ENCODE results near the gene FBXW2. TPM values are rescaled to one million over a fixed set of nuclear protein-coding genes. Genes with fewer than 3 reads are reported as not detected.

Gene FBXW2
- polyA plus RNA-seq, 6 donors from 2014 or later, result 23.2 to 32.3 (median 31.6) TPM

GRCh38 chr9:120733190-120733589 is 60.0 kb downstream of the FBXW2 start:
- H3K27me3 Mint-ChIP-seq, result no peaks in the 10 kb centered on the region
- H3K4me3 Mint-ChIP-seq, result no peak overlapping the region
- H3K9me3 Mint-ChIP-seq, result peaks cover 0 to 5% (median 0%) of the 10 kb centered on the region in 7 donors
- no peak overlapping the region for H3K27ac Mint-ChIP-seq
- no peak for ATAC-seq (ENCODE audit: low read depth in 2 of 2)
- DNase-seq, result no peak
- no peaks in the 10 kb centered on the region for H3K36me3 Mint-ChIP-seq
- H3K4me1 Mint-ChIP-seq, result peaks cover 8 to 13% (median 11%) of the 10 kb centered on the region in 3 donors

GRCh38 chr9:120730654-120731514 is 62.3 kb downstream of the FBXW2 start:
- peaks cover 8 to 13% (median 11%) of the 10 kb centered on the region in 3 donors for H3K4me1 Mint-ChIP-seq
- no peaks in the 10 kb centered on the region for H3K9me3 Mint-ChIP-seq
- H3K27ac Mint-ChIP-seq, result no peak overlapping the region
- no peaks in the 10 kb centered on the region for H3K36me3 Mint-ChIP-seq
- no peak for DNase-seq
- no peak for ATAC-seq (ENCODE audit: low read depth in 2 of 2)
- H3K4me3 Mint-ChIP-seq, result no peak overlapping the region
- H3K27me3 Mint-ChIP-seq, result no peaks in the 10 kb centered on the region

GRCh38 chr9:120729791-120730241 is 63.4 kb downstream of the FBXW2 start:
- Mint-ChIP-seq H3K27ac (peak overlapping the region in 1 of 6 donors; percentile 14), H3K4me3 (no peak overlapping the region), H3K36me3 (no peaks in the 10 kb centered on the region), H3K4me1 (peaks cover 0 to 3% (median under 1%) of the 10 kb centered on the region in 3 donors), H3K9me3 (no peaks in the 10 kb centered on the region), H3K27me3 (no peaks in the 10 kb centered on the region)
- DNase-seq (no peak), ATAC-seq (ENCODE audit: low read depth in 2 of 2) (no peak)

- Mint-ChIP-seq H3K36me3 (no peaks in the 10 kb centered on the region), H3K27me3 (no peaks in the 10 kb centered on the region), H3K4me3 (peak overlapping the region in 1 of 8 donors; percentile 32), H3K27ac (peak overlapping the region in 2 of 6 donors; percentile 5 to 54), H3K4me1 (no peaks in the 10 kb centered on the region), H3K9me3 (no peaks in the 10 kb centered on the region)
- ATAC-seq (ENCODE audit: low read depth in 2 of 2) (no peak), DNase-seq (no peak)
These were observed 66.7 kb downstream of the FBXW2 start for GRCh38 chr9:120726484-120726883.

- Mint-ChIP-seq H3K9me3 (no peaks in the 10 kb centered on the region), H3K36me3 (no peaks in the 10 kb centered on the region), H3K27me3 (no peaks in the 10 kb centered on the region), H3K4me3 (no peak overlapping the region), H3K4me1 (no peaks in the 10 kb centered on the region), H3K27ac (no peak overlapping the region)
- DNase-seq (no peak), ATAC-seq (ENCODE audit: low read depth in 2 of 2) (no peak)
These were observed 67.3 kb downstream of the FBXW2 start for GRCh38 chr9:120725907-120726306.

- Mint-ChIP-seq H3K36me3 (no peaks in the 10 kb centered on the region), H3K4me3 (no peak overlapping the region), H3K4me1 (no peaks in the 10 kb centered on the region), H3K27me3 (no peaks in the 10 kb centered on the region), H3K9me3 (no peaks in the 10 kb centered on the region), H3K27ac (no peak overlapping the region)
- ATAC-seq (ENCODE audit: low read depth in 2 of 2) (no peak), DNase-seq (no peak)
These were observed 68.3 kb downstream of the FBXW2 start for GRCh38 chr9:120724757-120725400.

GRCh38 chr9:120723565-120723964 is 69.7 kb downstream of the FBXW2 start:
- no peak for ATAC-seq (ENCODE audit: low read depth in 2 of 2)
- no peak for DNase-seq
- Mint-ChIP-seq H3K36me3 (no peaks in the 10 kb centered on the region), H3K4me1 (no peaks in the 10 kb centered on the region), H3K9me3 (no peaks in the 10 kb centered on the region), H3K27ac (no peak overlapping the region), H3K4me3 (no peak overlapping the region), H3K27me3 (no peaks in the 10 kb centered on the region)

DNA sequence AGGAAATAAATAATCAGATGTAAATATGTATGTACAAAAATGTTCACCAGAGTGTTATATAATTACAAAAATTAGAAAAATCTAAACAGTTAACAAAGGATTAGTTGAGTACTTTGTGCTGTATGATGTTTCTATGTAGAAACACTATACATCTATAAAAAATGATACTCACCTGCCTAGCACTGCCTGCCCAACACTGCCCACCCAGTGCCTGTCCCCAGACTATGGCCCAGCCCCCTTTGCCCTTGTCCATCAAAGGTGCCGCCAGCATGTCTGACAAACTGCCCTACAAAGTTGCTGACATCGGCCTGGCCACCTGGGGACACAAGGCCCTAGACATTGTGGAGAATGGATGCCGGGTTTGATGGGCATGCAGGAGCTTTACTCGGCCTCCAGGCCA is 72.8 kb downstream of the FBXW2 start:
- Mint-ChIP-seq H3K27me3 (no peaks in the 10 kb centered on the region), H3K4me1 (no peaks in the 10 kb centered on the region), H3K27ac (no peak overlapping the region), H3K36me3 (no peaks in the 10 kb centered on the region), H3K9me3 (no peaks in the 10 kb centered on the region), H3K4me3 (no peak overlapping the region)
- DNase-seq (no peak), ATAC-seq (ENCODE audit: low read depth in 2 of 2) (no peak)

DNA sequence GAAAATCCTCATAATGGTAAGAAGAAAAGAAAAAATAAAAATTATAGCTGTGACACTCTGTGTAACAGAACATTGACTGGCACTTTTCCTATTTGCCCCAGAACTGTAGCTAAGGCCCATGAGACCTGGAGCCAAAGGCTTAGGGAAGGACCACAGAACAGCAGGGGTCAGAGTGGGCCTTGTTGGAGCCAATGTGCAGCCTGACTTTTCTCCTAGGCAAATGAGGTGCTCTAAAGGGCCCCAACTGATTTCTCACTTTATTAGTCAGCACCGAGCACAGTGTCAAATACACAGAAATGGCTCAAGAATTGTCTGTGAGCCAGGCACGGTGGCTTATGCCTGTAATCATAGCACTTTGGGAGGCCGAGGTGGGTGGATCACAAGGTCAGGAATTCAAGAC is 74.9 kb downstream of the FBXW2 start:
- DNase-seq (no peak), ATAC-seq (ENCODE audit: low read depth in 2 of 2) (no peak)
- Mint-ChIP-seq H3K36me3 (no peaks in the 10 kb centered on the region), H3K27me3 (no peaks in the 10 kb centered on the region), H3K4me1 (peaks cover under 1 to 8% (median 7%) of the 10 kb centered on the region in 3 donors), H3K4me3 (no peak overlapping the region), H3K9me3 (no peaks in the 10 kb centered on the region), H3K27ac (no peak overlapping the region)

GRCh38 chr9:120717176-120717575 is 76.0 kb downstream of the FBXW2 start:
- no peaks in the 10 kb centered on the region for H3K36me3 Mint-ChIP-seq
- H3K4me1 Mint-ChIP-seq, result peaks cover 12 to 19% (median 18%) of the 10 kb centered on the region in 3 donors
- no peak for ATAC-seq (ENCODE audit: low read depth in 2 of 2)
- H3K27me3 Mint-ChIP-seq, result no peaks in the 10 kb centered on the region
- DNase-seq, result no peak
- H3K9me3 Mint-ChIP-seq, result no peaks in the 10 kb centered on the region
- H3K27ac Mint-ChIP-seq, result no peak overlapping the region
- peak overlapping the region in 1 of 8 donors; percentile 94 for H3K4me3 Mint-ChIP-seq

DNA sequence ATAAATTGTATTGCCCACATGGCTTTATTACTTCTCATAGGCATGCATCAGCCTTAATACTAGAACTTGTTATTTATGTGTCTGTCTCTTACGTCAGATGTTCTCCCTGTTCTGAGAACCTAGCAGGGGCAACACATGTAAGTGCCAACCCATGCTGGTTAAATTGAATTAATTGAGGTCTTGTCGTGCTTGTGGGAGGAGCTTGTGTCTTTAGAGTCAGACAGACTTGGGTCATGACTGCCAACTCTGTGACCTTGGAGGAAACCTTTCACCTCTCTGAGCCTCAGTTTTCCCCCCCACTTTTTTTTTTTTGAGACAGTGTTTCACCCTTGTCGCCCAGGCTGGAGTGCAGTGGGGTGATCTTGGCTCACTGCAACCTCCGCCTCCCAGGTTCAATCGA is 76.7 kb downstream of the FBXW2 start:
- H3K27ac Mint-ChIP-seq, result no peak overlapping the region
- H3K4me3 Mint-ChIP-seq, result peak overlapping the region in 6 of 8 donors; percentile 5 to 98 (median 42)
- DNase-seq, result no peak
- no peaks in the 10 kb centered on the region for H3K27me3 Mint-ChIP-seq
- no peak for ATAC-seq (ENCODE audit: low read depth in 2 of 2)
- peaks cover 19 to 26% (median 25%) of the 10 kb centered on the region in 3 donors for H3K4me1 Mint-ChIP-seq
- no peaks in the 10 kb centered on the region for H3K9me3 Mint-ChIP-seq
- no peaks in the 10 kb centered on the region for H3K36me3 Mint-ChIP-seq

GRCh38 chr9:120715389-120715924 is 77.8 kb downstream of the FBXW2 start:
- H3K4me3 Mint-ChIP-seq, result peak overlapping the region; percentile 72 to 98 (median 89)
- no peaks in the 10 kb centered on the region for H3K27me3 Mint-ChIP-seq
- peaks cover 19 to 35% (median 27%) of the 10 kb centered on the region in 3 donors for H3K4me1 Mint-ChIP-seq
- no peak for ATAC-seq (ENCODE audit: low read depth in 2 of 2)
- H3K36me3 Mint-ChIP-seq, result no peaks in the 10 kb centered on the region
- DNase-seq, result no peak
- peak overlapping the region in 2 of 6 donors; percentile 84 to 92 for H3K27ac Mint-ChIP-seq
- H3K9me3 Mint-ChIP-seq, result no peaks in the 10 kb centered on the region

- Mint-ChIP-seq H3K27me3 (no peaks in the 10 kb centered on the region), H3K36me3 (no peaks in the 10 kb centered on the region), H3K27ac (peak overlapping the region in 5 of 6 donors; percentile 12 to 92 (median 84)), H3K9me3 (no peaks in the 10 kb centered on the region), H3K4me1 (peaks cover 19 to 41% (median 27%) of the 10 kb centered on the region in 3 donors), H3K4me3 (peak overlapping the region; percentile 83 to 98 (median 92))
- DNase-seq, result no peak
- peak in 1 of 2 donors; percentile 35 for ATAC-seq (ENCODE audit: low read depth in 2 of 2)
These were observed 78.3 kb downstream of the FBXW2 start for GRCh38 chr9:120714846-120715388.

All from naive B cell (primary cell).